Neural crest cell (in vitro differentiated cells): ENCODE measurements around the gene KNDC1. TPM values are rescaled to one million over a fixed set of nuclear protein-coding genes. Genes with fewer than 3 reads are reported as not detected.

Experiments
- DNase-seq: peaks from one replicate; pipeline ENCODE4 v3.0.0; 2021; ENCODE audit warnings: low read depth, mixed read lengths, low spot score
- H3K27ac Mint-ChIP-seq: one replicate; pipeline ENCODE4 v1.8.0; 2021; ENCODE audit warnings: mild to moderate bottlenecking, mixed read lengths; ENCODE audit not compliant: unreplicated experiment
- H3K27me3 Mint-ChIP-seq: 2 replicates; pipeline ENCODE4 v1.8.0; 2021; ENCODE audit warnings: low read depth, mild to moderate bottlenecking, mixed read lengths
- H3K36me3 Mint-ChIP-seq: 2 replicates; pipeline ENCODE4 v1.8.0; 2021; ENCODE audit warnings: low read depth, mild to moderate bottlenecking, mixed read lengths
- H3K4me1 Mint-ChIP-seq: 2 replicates; pipeline ENCODE4 v1.8.0; 2021; ENCODE audit warnings: mixed read lengths
- H3K4me3 Mint-ChIP-seq: one replicate; pipeline ENCODE4 v1.8.0; 2021; ENCODE audit warnings: mild to moderate bottlenecking, mixed read lengths
- H3K9me3 Mint-ChIP-seq: 2 replicates; pipeline ENCODE4 v1.8.0; 2021; ENCODE audit warnings: mixed read lengths
- CTCF ChIP-seq: fragments of 200-600 bp; sonication (generic); conservative IDR thresholded peaks from 2 replicates; pipeline ENCODE4 v1.5.0; 2021; ENCODE audit warnings: antibody characterized with exemption, mild to moderate bottlenecking
- total RNA-seq: library from RNA; stranded (reverse); gene quantifications from 2 replicates; pipeline ENCODE4 v1.2.1, GENCODE V29; 2021

KNDC1 gene
- total RNA-seq, 1 donor from 2014 or later = 5.5 TPM

GRCh38 chr10:133200621-133201031, 40.6 kb downstream of the KNDC1 start:
- no peak overlapping the region for H3K4me3 Mint-ChIP-seq

GRCh38 chr10:133201151-133201947, 41.3 kb downstream of the KNDC1 start:
- no peaks in the 10 kb centered on the region for H3K9me3 Mint-ChIP-seq
- no peak for DNase-seq
- no peaks in the 10 kb centered on the region for H3K4me1 Mint-ChIP-seq
- no peaks in the 10 kb centered on the region for H3K36me3 Mint-ChIP-seq
- H3K27me3 Mint-ChIP-seq = no peaks in the 10 kb centered on the region
- H3K27ac Mint-ChIP-seq = no peak overlapping the region
- no peak overlapping the region for H3K4me3 Mint-ChIP-seq
- no peak for TF ChIP-seq CTCF

More at GRCh38 chr10:133200621-133201031, 40.6 kb downstream of the KNDC1 start:
- Mint-ChIP-seq H3K36me3 (no peaks in the 10 kb centered on the region), H3K9me3 (no peaks in the 10 kb centered on the region), H3K4me1 (no peaks in the 10 kb centered on the region), H3K27ac (peak overlapping the region; percentile 57), H3K27me3 (no peaks in the 10 kb centered on the region)
- DNase-seq = no peak
- TF ChIP-seq CTCF = no peak

- TF ChIP-seq CTCF = no peak
- Mint-ChIP-seq H3K4me1 (no peaks in the 10 kb centered on the region), H3K36me3 (no peaks in the 10 kb centered on the region), H3K9me3 (no peaks in the 10 kb centered on the region), H3K27ac (no peak overlapping the region), H3K4me3 (no peak overlapping the region), H3K27me3 (no peaks in the 10 kb centered on the region)
- no peak for DNase-seq
Measured at GRCh38 chr10:133201948-133202725, 42.1 kb downstream of the KNDC1 start.

GRCh38 chr10:133202778-133203651, 43.0 kb downstream of the KNDC1 start:
- Mint-ChIP-seq H3K27me3 (no peaks in the 10 kb centered on the region), H3K4me3 (no peak overlapping the region), H3K27ac (no peak overlapping the region), H3K4me1 (no peaks in the 10 kb centered on the region), H3K36me3 (no peaks in the 10 kb centered on the region), H3K9me3 (no peaks in the 10 kb centered on the region)
- TF ChIP-seq CTCF = no peak
- DNase-seq = no peak

- no peak for DNase-seq
- no peak overlapping the region for H3K4me3 Mint-ChIP-seq
- no peak overlapping the region for H3K27ac Mint-ChIP-seq
- TF ChIP-seq CTCF = no peak
- H3K4me1 Mint-ChIP-seq = no peaks in the 10 kb centered on the region
- no peaks in the 10 kb centered on the region for H3K27me3 Mint-ChIP-seq
- H3K36me3 Mint-ChIP-seq = no peaks in the 10 kb centered on the region
- H3K9me3 Mint-ChIP-seq = no peaks in the 10 kb centered on the region
Measured at GRCh38 chr10:133203652-133204195, 43.7 kb downstream of the KNDC1 start.
